ENCODE measurements around the gene ARHGAP8.

DNA sequence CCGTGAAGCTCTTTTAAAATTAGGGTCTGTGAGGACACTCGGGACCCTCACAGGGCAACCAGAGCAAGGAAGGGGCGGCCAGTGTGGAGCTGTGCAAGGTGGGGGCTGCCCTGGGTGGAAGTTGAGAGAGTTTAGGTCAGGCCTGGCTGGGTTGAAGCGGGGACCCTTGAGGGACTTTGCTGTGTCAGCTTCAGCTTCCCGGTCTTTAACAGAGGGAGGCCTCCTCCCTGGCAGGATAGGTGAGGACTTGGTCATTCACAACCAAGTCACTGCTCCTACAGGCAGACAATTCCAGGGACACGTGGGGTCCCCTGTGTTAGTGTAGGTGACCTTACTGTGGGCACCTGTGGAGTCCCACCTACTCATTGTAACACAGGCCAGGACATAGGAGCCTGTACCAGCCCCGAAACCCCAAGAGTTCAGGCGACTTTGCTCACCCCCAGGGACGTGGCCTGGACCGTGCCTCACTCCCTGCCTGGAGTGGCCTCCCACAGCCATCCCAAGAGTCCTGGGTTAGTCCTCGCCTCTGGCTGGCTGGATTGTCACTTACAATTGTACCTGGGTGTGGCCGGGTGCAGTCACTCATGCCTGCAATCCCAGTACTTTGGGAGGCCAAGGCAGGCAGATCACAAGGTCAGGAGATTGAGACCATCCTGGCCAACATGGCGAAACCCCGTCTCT lies 18.8 kb upstream of the ARHGAP8 start:
- TF ChIP-seq, protein P1, sequence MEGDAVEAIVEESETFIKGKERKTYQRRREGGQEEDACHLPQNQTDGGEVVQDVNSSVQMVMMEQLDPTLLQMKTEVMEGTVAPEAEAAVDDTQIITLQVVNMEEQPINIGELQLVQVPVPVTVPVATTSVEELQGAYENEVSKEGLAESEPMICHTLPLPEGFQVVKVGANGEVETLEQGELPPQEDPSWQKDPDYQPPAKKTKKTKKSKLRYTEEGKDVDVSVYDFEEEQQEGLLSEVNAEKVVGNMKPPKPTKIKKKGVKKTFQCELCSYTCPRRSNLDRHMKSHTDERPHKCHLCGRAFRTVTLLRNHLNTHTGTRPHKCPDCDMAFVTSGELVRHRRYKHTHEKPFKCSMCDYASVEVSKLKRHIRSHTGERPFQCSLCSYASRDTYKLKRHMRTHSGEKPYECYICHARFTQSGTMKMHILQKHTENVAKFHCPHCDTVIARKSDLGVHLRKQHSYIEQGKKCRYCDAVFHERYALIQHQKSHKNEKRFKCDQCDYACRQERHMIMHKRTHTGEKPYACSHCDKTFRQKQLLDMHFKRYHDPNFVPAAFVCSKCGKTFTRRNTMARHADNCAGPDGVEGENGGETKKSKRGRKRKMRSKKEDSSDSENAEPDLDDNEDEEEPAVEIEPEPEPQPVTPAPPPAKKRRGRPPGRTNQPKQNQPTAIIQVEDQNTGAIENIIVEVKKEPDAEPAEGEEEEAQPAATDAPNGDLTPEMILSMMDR (IDR thresholded peaks at IDR 0.05), result no peak
- no peak for TF ChIP-seq POLR2AphosphoS5 (IDR thresholded peaks at IDR 0.05)
- no peak for TF ChIP-seq POLR2A (IDR thresholded peaks at IDR 0.05)
- TF ChIP-seq EP300 (IDR thresholded peaks at IDR 0.05), result no peak
